ENCODE measurements around the gene SIN3A.
"Not testable (repeated sequence)": the region's sequence is repeated elsewhere in the genome, so short reads cannot be mapped to it uniquely, and the experiment has no call there.

SIN3A gene

GRCh38 chr15:75451674-75452363 is at the start of gene SIN3A:
Gene SIN3A (minus strand): TSS chr15:75451690. CDS start chr15:75430375, 21,315 bp downstream.
- peak; percentile 98 for DNase-seq (ENCODE audit: low read depth)

GRCh38 chr15:75493732-75494131 is 42.2 kb upstream of the SIN3A start:
- DNase-seq (ENCODE audit: low read depth) = no peak

GRCh38 chr15:75483961-75484360 is 32.5 kb upstream of the SIN3A start:
- DNase-seq (ENCODE audit: low read depth) = no peak

- DNase-seq (ENCODE audit: low read depth) = not testable (repeated sequence)
Observed at GRCh38 chr15:75483556-75483955, 32.1 kb upstream of the SIN3A start.

- no peak for DNase-seq (ENCODE audit: low read depth)
Observed at GRCh38 chr15:75483106-75483505, 31.6 kb upstream of the SIN3A start.

- not testable (repeated sequence) for DNase-seq (ENCODE audit: low read depth)
Observed at GRCh38 chr15:75480463-75480862, 29.0 kb upstream of the SIN3A start.

- no peak for DNase-seq (ENCODE audit: low read depth)
Observed at GRCh38 chr15:75479670-75480069, 28.2 kb upstream of the SIN3A start.

GRCh38 chr15:75477094-75477493 is 25.6 kb upstream of the SIN3A start:
- not testable (repeated sequence) for DNase-seq (ENCODE audit: low read depth)

- no peak for DNase-seq (ENCODE audit: low read depth)
Observed at GRCh38 chr15:75468913-75469598, 17.6 kb upstream of the SIN3A start.

- no peak for DNase-seq (ENCODE audit: low read depth)
Observed at GRCh38 chr15:75460646-75461045, 9.2 kb upstream of the SIN3A start.

GRCh38 chr15:75459581-75459980 is 8.1 kb upstream of the SIN3A start:
- DNase-seq (ENCODE audit: low read depth) = no peak

GRCh38 chr15:75456710-75457109 is 5.2 kb upstream of the SIN3A start:
- DNase-seq (ENCODE audit: low read depth) = no peak

GRCh38 chr15:75455982-75456531 is 4.6 kb upstream of the SIN3A start:
- peak; percentile 36 for DNase-seq (ENCODE audit: low read depth)

- DNase-seq (ENCODE audit: low read depth) = peak; percentile 78
Observed at GRCh38 chr15:75455424-75455981, 4.0 kb upstream of the SIN3A start.

GRCh38 chr15:75454471-75455378 is 3.2 kb upstream of the SIN3A start:
- DNase-seq (ENCODE audit: low read depth) = peak; percentile 73

- DNase-seq (ENCODE audit: low read depth) = peak; percentile 95
Observed at GRCh38 chr15:75453703-75454470, 2.4 kb upstream of the SIN3A start.

- DNase-seq (ENCODE audit: low read depth) = peak; percentile 19
Observed at GRCh38 chr15:75452865-75453702, 1.6 kb upstream of the SIN3A start.

- peak; percentile 63 for DNase-seq (ENCODE audit: low read depth)
Observed at GRCh38 chr15:75452364-75452864, 924 bp upstream of the SIN3A start.

GRCh38 chr15:75451202-75451673 is 252 bp downstream of the SIN3A start:
- DNase-seq (ENCODE audit: low read depth) = no peak
